Nephron progenitor cell (in vitro differentiated cells): ENCODE results near the gene MXI1.

Source experiments
- DNase-seq: peaks from one replicate; pipeline ENCODE4 v3.0.0; 2021
- H3K27ac Mint-ChIP-seq: 2 replicates; pipeline ENCODE4 v1.8.0; 2021; ENCODE audit warnings: mild to moderate bottlenecking, moderate library complexity, mixed read lengths
- H3K27me3 Mint-ChIP-seq: 2 replicates; pipeline ENCODE4 v1.8.0; 2021; ENCODE audit warnings: mild to moderate bottlenecking, low read depth, mixed read lengths; ENCODE audit not compliant: poor library complexity
- H3K36me3 Mint-ChIP-seq: 2 replicates; pipeline ENCODE4 v1.8.0; 2021; ENCODE audit warnings: low read depth, mixed read lengths
- H3K4me1 Mint-ChIP-seq: 2 replicates; pipeline ENCODE4 v1.8.0; 2021; ENCODE audit warnings: mixed read lengths
- H3K4me3 Mint-ChIP-seq: 2 replicates; pipeline ENCODE4 v1.8.0; 2021; ENCODE audit warnings: mild to moderate bottlenecking, moderate library complexity, mixed read lengths
- H3K9me3 Mint-ChIP-seq: 2 replicates; pipeline ENCODE4 v1.8.0; 2021; ENCODE audit warnings: mild to moderate bottlenecking, moderate library complexity, mixed read lengths
- CTCF ChIP-seq: fragments of 200-600 bp; sonication (generic); IDR thresholded peaks from 2 replicates; pipeline ENCODE4 v1.5.0; 2021; ENCODE audit warnings: antibody characterized with exemption

Gene MXI1

GRCh38 chr10:110163192-110163773 lies 44.1 kb upstream of the MXI1 start:
- H3K36me3 Mint-ChIP-seq = no peaks in the 10 kb centered on the region
- no peak overlapping the region for H3K27ac Mint-ChIP-seq
- peaks cover 38% of the 10 kb centered on the region for H3K4me1 Mint-ChIP-seq
- no peak for TF ChIP-seq CTCF
- no peak for DNase-seq
- peaks cover 45% of the 10 kb centered on the region for H3K27me3 Mint-ChIP-seq
- no peak overlapping the region for H3K4me3 Mint-ChIP-seq
- no peaks in the 10 kb centered on the region for H3K9me3 Mint-ChIP-seq

GRCh38 chr10:110163841-110164240 lies 43.6 kb upstream of the MXI1 start:
- no peaks in the 10 kb centered on the region for H3K36me3 Mint-ChIP-seq
- DNase-seq = no peak
- no peak for TF ChIP-seq CTCF
- H3K9me3 Mint-ChIP-seq = no peaks in the 10 kb centered on the region
- no peak overlapping the region for H3K4me3 Mint-ChIP-seq
- peaks cover 50% of the 10 kb centered on the region for H3K27me3 Mint-ChIP-seq
- no peak overlapping the region for H3K27ac Mint-ChIP-seq
- peaks cover 39% of the 10 kb centered on the region for H3K4me1 Mint-ChIP-seq

GRCh38 chr10:110165239-110165638 lies 42.2 kb upstream of the MXI1 start:
- Mint-ChIP-seq H3K36me3 (no peaks in the 10 kb centered on the region), H3K4me3 (no peak overlapping the region)

GRCh38 chr10:110167149-110167548 lies 40.3 kb upstream of the MXI1 start:
- Mint-ChIP-seq H3K4me1 (peaks cover 62% of the 10 kb centered on the region), H3K4me3 (no peak overlapping the region), H3K9me3 (no peaks in the 10 kb centered on the region), H3K27me3 (peaks cover 80% of the 10 kb centered on the region), H3K36me3 (no peaks in the 10 kb centered on the region), H3K27ac (no peak overlapping the region)
- DNase-seq = no peak
- no peak for TF ChIP-seq CTCF

More at GRCh38 chr10:110165239-110165638, 42.2 kb upstream of the MXI1 start:
- Mint-ChIP-seq H3K27ac (no peak overlapping the region), H3K27me3 (peaks cover 61% of the 10 kb centered on the region), H3K9me3 (no peaks in the 10 kb centered on the region), H3K4me1 (peaks cover 53% of the 10 kb centered on the region)
- TF ChIP-seq CTCF = no peak
- DNase-seq = no peak

GRCh38 chr10:110168601-110169481 lies 38.6 kb upstream of the MXI1 start:
- TF ChIP-seq CTCF = no peak
- Mint-ChIP-seq H3K36me3 (no peaks in the 10 kb centered on the region), H3K4me3 (peak overlapping the region; percentile 64), H3K9me3 (no peaks in the 10 kb centered on the region), H3K4me1 (peaks cover 47% of the 10 kb centered on the region), H3K27ac (no peak overlapping the region), H3K27me3 (peaks cover 88% of the 10 kb centered on the region)
- DNase-seq = no peak
